ENCODE results near the gene RETN. TPM values are rescaled to one million over a fixed set of nuclear protein-coding genes. Genes with fewer than 3 reads are reported as not detected.

The RETN gene
- total RNA-seq, 4 donors from 2014 or later, result not detected

DNA sequence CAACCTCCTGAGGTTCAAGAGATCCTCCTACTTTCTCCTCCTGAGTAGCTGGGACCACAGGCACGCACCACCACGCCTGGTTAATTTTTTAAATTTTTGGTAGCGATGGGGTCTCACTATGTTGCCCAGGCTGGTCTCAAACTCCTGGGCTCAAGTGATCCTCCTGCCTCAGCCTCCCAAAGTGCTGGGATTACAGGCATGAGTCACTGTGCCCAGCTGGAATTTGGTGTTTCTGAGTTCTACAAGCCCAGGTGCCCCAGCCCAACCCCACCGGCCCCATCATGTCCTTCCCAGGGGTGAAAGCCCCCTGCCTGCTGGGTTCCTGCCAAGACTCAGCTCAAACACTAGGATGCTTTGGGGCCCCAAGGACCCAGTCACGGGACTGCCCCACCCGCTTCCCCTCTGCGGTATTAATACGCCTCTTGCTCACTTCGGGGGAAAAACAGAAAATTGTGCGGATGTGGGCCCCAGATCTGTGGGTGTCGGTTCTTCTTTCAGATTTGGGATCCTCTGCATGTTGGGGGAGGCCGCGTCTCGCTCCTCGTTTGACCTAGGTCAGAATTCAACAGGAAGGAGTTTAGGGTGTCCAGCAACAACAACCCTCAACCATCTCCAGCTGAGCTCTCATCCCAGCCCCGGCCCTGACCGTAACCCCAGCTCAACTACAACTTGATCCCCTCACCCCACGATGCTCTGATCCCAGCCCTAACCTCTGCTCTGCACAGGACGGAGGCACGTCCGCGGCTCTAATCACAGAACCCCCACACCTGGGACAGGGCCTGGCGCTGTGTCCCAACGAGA is 36.7 kb downstream of the RETN start:
- H3K9me3 ChIP-seq, result no peaks in the 10 kb centered on the region
- H3K27ac ChIP-seq, result peak overlapping the region; percentile 57 to 82 (median 64)
- no peak for TF ChIP-seq POLR2A (IDR thresholded peaks at IDR 0.05)
- TF ChIP-seq, protein P1, sequence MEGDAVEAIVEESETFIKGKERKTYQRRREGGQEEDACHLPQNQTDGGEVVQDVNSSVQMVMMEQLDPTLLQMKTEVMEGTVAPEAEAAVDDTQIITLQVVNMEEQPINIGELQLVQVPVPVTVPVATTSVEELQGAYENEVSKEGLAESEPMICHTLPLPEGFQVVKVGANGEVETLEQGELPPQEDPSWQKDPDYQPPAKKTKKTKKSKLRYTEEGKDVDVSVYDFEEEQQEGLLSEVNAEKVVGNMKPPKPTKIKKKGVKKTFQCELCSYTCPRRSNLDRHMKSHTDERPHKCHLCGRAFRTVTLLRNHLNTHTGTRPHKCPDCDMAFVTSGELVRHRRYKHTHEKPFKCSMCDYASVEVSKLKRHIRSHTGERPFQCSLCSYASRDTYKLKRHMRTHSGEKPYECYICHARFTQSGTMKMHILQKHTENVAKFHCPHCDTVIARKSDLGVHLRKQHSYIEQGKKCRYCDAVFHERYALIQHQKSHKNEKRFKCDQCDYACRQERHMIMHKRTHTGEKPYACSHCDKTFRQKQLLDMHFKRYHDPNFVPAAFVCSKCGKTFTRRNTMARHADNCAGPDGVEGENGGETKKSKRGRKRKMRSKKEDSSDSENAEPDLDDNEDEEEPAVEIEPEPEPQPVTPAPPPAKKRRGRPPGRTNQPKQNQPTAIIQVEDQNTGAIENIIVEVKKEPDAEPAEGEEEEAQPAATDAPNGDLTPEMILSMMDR (IDR thresholded peaks at IDR 0.05), result no peak
- DNase-seq, result peak in 2 of 3 donors; percentile 94
- peaks cover 0 to 41% (median 3%) of the 10 kb centered on the region in 4 donors for H3K4me1 ChIP-seq
- H3K4me3 ChIP-seq, result peak overlapping the region in 1 of 4 donors; percentile 26
- H3K27me3 ChIP-seq, result no peaks in the 10 kb centered on the region
- H3K36me3 ChIP-seq, result no peaks in the 10 kb centered on the region

DNA sequence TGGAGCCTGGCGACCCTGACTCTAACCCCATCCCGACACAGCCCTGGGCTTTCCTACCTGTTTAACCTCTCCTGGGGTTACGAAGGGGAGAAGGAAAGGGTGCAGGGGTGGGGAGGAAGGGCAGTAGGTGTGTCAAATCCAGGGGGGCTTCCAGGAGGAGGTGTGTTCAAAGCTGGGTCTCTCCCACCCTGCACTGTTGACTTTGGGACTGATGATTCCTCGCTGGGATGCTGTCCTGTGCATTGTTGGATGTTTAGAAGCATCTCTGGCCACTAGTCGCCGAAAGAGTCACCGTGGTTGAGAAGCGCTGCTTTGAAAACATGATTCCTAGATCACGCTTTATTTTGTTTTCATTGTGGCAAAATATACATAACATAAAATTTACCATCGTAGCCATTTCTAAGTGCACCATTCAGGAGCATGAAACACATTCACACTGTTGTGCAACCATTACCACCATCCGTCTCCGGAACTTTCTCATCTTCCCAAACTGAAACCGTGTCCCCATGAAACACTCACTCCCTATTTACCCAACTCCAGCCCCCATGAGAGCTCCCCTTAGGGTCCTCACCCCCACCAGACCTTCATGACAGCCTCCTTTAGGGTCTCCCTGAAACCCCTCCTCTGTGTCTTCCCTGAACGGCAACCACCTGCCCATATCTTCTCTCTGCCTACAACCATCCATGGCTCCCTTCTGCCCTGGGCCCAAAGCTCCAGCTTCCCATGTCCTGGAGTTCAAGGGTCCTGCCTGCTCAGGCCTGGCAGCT is 37.5 kb downstream of the RETN start:
- Histone ChIP-seq H3K4me3 (peak overlapping the region in 1 of 4 donors; percentile 26), H3K9me3 (no peaks in the 10 kb centered on the region), H3K27me3 (no peaks in the 10 kb centered on the region), H3K27ac (peak overlapping the region; percentile 57 to 82 (median 64)), H3K4me1 (peaks cover 0 to 41% (median 3%) of the 10 kb centered on the region in 4 donors), H3K36me3 (no peaks in the 10 kb centered on the region)
- DNase-seq, result no peak
- TF ChIP-seq, protein P1 (IDR thresholded peaks at IDR 0.05), result no peak
- no peak for TF ChIP-seq POLR2A (IDR thresholded peaks at IDR 0.05)

DNA sequence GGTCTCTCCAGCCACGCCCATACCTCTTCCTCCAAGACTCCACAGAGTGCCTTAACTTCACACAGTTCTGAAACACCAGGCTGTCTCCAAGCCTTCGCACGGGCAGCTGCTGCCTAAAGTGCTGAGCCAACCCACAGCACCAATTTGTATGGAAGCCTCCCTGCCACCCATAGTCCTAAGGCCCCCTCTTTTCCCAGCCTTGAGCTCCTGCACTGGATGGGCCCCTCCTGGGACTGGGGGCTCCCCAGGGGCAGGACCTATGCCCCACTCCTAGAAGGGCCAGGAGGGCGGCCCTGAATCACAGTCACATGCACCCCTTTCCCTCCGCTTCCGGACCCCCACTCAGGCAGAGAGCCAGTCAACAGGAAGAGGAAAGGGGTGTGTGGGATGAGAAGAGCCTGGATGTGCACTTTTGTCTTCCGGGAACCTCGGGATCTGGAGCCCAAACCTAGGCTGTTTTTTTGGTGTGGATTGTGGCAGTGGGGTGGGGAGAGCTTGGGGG is 38.2 kb downstream of the RETN start:
- no peak for DNase-seq
- no peak overlapping the region for H3K4me3 ChIP-seq
- no peak for TF ChIP-seq POLR2A (IDR thresholded peaks at IDR 0.05)
- TF ChIP-seq, protein P1 (IDR thresholded peaks at IDR 0.05), result no peak
- no peaks in the 10 kb centered on the region for H3K9me3 ChIP-seq
- no peaks in the 10 kb centered on the region for H3K27me3 ChIP-seq
- H3K4me1 ChIP-seq, result peaks cover 0 to 41% (median 3%) of the 10 kb centered on the region in 4 donors
- peak overlapping the region in 3 of 4 donors; percentile 8 to 82 (median 49) for H3K27ac ChIP-seq
- no peaks in the 10 kb centered on the region for H3K36me3 ChIP-seq

DNA sequence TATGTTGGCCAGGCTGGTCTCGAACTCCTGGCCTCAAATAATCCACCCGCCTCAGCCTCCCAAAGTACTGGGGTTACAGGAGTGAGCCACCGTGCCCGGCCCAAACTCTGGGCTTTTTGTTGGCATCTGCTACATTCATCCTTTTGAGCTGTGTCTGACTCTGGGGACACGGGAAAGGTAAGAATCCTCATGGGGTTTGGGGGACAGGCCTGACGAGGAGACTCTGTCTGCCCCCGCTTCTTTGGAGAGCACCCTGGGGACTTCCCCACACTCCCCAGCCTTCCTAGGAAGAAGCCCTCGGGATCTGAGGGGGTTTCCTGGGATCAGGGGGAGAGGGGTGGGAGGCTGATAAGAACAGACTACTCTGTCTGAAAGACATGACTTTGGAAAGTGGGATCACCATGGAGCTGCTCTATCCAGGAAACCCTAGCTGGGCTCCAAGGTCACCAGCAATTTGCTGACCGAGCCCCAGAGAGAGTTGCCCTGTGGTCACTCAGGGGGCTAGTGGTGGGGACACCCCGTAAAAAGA is 41.1 kb downstream of the RETN start:
- Histone ChIP-seq H3K4me1 (peaks cover 0 to 24% (median 3%) of the 10 kb centered on the region in 4 donors), H3K27ac (no peak overlapping the region), H3K27me3 (no peaks in the 10 kb centered on the region), H3K36me3 (no peaks in the 10 kb centered on the region), H3K4me3 (no peak overlapping the region), H3K9me3 (no peaks in the 10 kb centered on the region)
- DNase-seq, result no peak
- TF ChIP-seq POLR2A (IDR thresholded peaks at IDR 0.05), result no peak
- TF ChIP-seq, protein P1 (IDR thresholded peaks at IDR 0.05), result no peak

DNA sequence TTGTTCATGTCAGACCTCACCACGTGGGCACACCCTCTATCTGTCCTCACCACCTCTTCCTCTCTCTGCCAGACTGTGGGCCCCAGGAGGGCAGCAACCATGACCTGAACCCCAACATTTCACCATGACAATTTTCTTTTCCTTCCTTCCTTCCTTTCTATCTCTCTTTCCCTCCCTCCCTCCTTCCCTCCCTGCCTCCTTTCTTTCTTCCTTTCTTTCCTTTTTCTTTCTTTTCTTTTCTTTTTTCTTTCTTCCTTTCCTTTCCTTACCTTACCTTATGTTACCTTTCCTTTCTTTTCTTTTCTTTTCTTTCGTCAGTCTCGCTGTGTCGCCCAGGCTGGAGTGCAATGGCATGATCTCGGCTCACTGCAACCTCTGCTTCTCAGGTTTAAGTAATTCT is 41.8 kb downstream of the RETN start:
- TF ChIP-seq, protein P1 (IDR thresholded peaks at IDR 0.05), result no peak
- TF ChIP-seq POLR2A (IDR thresholded peaks at IDR 0.05), result no peak
- H3K27ac ChIP-seq, result no peak overlapping the region
- H3K36me3 ChIP-seq, result no peaks in the 10 kb centered on the region
- no peak for DNase-seq
- no peak overlapping the region for H3K4me3 ChIP-seq
- H3K4me1 ChIP-seq, result peaks cover 0 to 20% (median 3%) of the 10 kb centered on the region in 4 donors
- H3K9me3 ChIP-seq, result no peaks in the 10 kb centered on the region
- no peaks in the 10 kb centered on the region for H3K27me3 ChIP-seq

All from Peyer's patch (tissue), 4 donors.